ENCODE results near the gene KLF6.

- TF ChIP-seq POLR2A (IDR thresholded peaks at IDR 0.05; ENCODE audit: low read depth, low read length) (no peak), SPI1 (IDR thresholded peaks at IDR 0.05; ENCODE audit: low read depth, low read length) (no peak), POLR2AphosphoS5 (IDR thresholded peaks at IDR 0.05; ENCODE audit: low read depth, low read length) (no peak), TAF1 (IDR thresholded peaks at IDR 0.05; ENCODE audit: low read depth, low read length) (no peak), POU2F2 (IDR thresholded peaks at IDR 0.05; ENCODE audit: low read depth, low read length) (no peak), PAX5 (IDR thresholded peaks at IDR 0.05; ENCODE audit: insufficient read depth, low read length, severe bottlenecking) (no peak)
Observed at GRCh38 chr10:3737864-3738263, 47.1 kb downstream of the KLF6 start.
